ENCODE measurements around the gene CST9. TPM values are rescaled to one million over a fixed set of nuclear protein-coding genes. Genes with fewer than 3 reads are reported as not detected.

The CST9 gene
- polyA plus RNA-seq, 2 of the 4 experiments (the other 2 are of a cell fraction), result not detected

DNA sequence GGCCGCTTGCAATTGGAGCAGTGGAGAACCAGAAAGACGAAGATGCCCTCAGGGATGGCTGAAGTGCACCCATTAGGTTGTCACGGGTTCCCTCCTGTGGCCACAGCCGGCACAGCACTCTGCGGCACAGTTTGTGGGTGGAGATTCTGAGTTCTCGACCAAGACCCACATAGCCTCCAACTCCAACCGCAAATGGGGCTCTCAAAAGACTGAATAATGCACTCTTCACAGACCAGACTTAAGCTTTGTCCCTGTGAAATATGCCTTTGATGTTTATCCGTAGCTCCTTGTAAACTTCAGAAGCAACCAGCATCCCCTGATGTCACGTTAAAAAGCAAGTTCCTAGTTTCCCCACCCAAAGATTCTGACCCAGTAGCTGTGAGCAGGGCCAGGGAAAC lies 934 bp upstream of the CST9 start:
- FAIRE-seq, result peak; percentile 72
- ChIA-PET CTCF (interaction anchor here (0.6 to 9.4 kb wide), 29 partner anchors 11 to 553 kb away, joined by 3 to 176 read pairs (median 3); partner anchors contain the start of genes CSTL1 and NAPB), POLR2A (no interaction called here)
- Histone ChIP-seq H3K4me2 (peak overlapping the region; percentile 41; the same call in 2 of the 3 replicates), H3K4me3 (no peak overlapping the region), H3K4me1 (no peaks in the 10 kb centered on the region; the same call in 2 of the 3 replicates), H3K9me3 (no peaks in the 10 kb centered on the region), H3K27ac (no peak overlapping the region)
- TF ChIP-seq, protein P1, sequence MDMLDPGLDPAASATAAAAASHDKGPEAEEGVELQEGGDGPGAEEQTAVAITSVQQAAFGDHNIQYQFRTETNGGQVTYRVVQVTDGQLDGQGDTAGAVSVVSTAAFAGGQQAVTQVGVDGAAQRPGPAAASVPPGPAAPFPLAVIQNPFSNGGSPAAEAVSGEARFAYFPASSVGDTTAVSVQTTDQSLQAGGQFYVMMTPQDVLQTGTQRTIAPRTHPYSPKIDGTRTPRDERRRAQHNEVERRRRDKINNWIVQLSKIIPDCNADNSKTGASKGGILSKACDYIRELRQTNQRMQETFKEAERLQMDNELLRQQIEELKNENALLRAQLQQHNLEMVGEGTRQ (IDR thresholded peaks at IDR 0.05), result no peak
- TF ChIP-seq JUN (IDR thresholded peaks at IDR 0.05), result no peak
- TF ChIP-seq SMC3 (IDR thresholded peaks at IDR 0.05), result peak; percentile 94
- peak; percentile 87 to 92 for TF ChIP-seq RAD21 (conservative IDR thresholded peaks at IDR 0.05 in 1 of 2, IDR thresholded peaks at IDR 0.05 in 1 of 2)
- TF ChIP-seq, protein P2, sequence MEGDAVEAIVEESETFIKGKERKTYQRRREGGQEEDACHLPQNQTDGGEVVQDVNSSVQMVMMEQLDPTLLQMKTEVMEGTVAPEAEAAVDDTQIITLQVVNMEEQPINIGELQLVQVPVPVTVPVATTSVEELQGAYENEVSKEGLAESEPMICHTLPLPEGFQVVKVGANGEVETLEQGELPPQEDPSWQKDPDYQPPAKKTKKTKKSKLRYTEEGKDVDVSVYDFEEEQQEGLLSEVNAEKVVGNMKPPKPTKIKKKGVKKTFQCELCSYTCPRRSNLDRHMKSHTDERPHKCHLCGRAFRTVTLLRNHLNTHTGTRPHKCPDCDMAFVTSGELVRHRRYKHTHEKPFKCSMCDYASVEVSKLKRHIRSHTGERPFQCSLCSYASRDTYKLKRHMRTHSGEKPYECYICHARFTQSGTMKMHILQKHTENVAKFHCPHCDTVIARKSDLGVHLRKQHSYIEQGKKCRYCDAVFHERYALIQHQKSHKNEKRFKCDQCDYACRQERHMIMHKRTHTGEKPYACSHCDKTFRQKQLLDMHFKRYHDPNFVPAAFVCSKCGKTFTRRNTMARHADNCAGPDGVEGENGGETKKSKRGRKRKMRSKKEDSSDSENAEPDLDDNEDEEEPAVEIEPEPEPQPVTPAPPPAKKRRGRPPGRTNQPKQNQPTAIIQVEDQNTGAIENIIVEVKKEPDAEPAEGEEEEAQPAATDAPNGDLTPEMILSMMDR (IDR thresholded peaks at IDR 0.05), result peak; percentile 84
- peak; percentile 86 to 97 for ATAC-seq
- peak; percentile 74 to 91 for DNase-seq (ENCODE audit: low read depth in 1 of 2, low spot score in 1 of 2)
- WGBS (ENCODE audit: missing lambda C conversion rate), result 11% methylated on average over 9 of the region's 9 CpGs

DNA sequence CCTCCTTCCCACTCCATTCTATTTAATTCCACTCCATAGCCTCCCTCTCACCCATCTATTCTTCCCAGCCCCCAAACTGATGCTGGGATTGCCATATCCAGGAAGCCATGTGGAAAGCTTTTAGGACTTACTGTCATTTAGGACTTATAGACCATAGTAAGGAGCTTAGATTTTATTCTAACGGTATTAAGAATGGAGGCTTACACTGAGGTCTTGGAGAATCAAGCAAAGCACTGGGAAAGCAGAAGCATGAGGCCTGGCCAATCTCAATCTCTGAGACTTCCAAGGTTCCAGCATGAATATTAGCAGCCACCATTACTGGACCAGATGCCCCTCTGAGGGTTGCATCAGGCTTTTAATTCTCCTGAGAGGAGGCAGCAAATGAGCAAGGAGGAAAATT lies 1.4 kb downstream of the CST9 start:
- Histone ChIP-seq H3K27ac (no peak overlapping the region), H3K4me1 (no peaks in the 10 kb centered on the region; the same call in 2 of the 3 replicates), H3K9me3 (no peaks in the 10 kb centered on the region), H3K4me2 (no peak overlapping the region), H3K4me3 (no peak overlapping the region)
- no peak for TF ChIP-seq EP300 (IDR thresholded peaks at IDR 0.05)
- no peak for TF ChIP-seq ZNF302 (CRISPR knock-in tag; IDR thresholded peaks at IDR 0.05)
- no peak for TF ChIP-seq MAZ (IDR thresholded peaks at IDR 0.05; ENCODE audit: borderline replicate concordance, low read depth, low read length)
- no peak for TF ChIP-seq JUN (IDR thresholded peaks at IDR 0.05)
- no peak for TF ChIP-seq MAFK (IDR thresholded peaks at IDR 0.05; ENCODE audit: partially characterized antibody)
- no peak for TF ChIP-seq CHD2 (IDR thresholded peaks at IDR 0.05; ENCODE audit: low read length, partially characterized antibody)
- no peak for TF ChIP-seq NFE2L2 (conservative IDR thresholded peaks at IDR 0.05; ENCODE audit: low read length)
- no peak for TF ChIP-seq CEBPB (IDR thresholded peaks at IDR 0.05)
- TF ChIP-seq, protein P3, sequence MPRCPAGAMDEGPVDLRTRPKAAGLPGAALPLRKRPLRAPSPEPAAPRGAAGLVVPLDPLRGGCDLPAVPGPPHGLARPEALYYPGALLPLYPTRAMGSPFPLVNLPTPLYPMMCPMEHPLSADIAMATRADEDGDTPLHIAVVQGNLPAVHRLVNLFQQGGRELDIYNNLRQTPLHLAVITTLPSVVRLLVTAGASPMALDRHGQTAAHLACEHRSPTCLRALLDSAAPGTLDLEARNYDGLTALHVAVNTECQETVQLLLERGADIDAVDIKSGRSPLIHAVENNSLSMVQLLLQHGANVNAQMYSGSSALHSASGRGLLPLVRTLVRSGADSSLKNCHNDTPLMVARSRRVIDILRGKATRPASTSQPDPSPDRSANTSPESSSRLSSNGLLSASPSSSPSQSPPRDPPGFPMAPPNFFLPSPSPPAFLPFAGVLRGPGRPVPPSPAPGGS (IDR thresholded peaks at IDR 0.05), result no peak
- TF ChIP-seq GATA3 (IDR thresholded peaks at IDR 0.05; ENCODE audit: borderline replicate concordance), result no peak
- TF ChIP-seq MYC (IDR thresholded peaks at IDR 0.05; ENCODE audit: borderline replicate concordance, low read length), result no peak
- TF ChIP-seq, protein P4, sequence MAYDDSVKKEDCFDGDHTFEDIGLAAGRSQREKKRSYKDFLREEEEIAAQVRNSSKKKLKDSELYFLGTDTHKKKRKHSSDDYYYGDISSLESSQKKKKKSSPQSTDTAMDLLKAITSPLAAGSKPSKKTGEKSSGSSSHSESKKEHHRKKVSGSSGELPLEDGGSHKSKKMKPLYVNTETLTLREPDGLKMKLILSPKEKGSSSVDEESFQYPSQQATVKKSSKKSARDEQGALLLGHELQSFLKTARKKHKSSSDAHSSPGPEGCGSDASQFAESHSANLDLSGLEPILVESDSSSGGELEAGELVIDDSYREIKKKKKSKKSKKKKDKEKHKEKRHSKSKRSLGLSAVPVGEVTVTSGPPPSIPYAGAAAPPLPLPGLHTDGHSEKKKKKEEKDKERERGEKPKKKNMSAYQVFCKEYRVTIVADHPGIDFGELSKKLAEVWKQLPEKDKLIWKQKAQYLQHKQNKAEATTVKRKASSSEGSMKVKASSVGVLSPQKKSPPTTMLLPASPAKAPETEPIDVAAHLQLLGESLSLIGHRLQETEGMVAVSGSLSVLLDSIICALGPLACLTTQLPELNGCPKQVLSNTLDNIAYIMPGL (CRISPR knock-in tag; IDR thresholded peaks at IDR 0.05; ENCODE audit: borderline replicate concordance), result no peak
- no peak for TF ChIP-seq CBX8 (IDR thresholded peaks at IDR 0.05)
- TF ChIP-seq EHMT2 (IDR thresholded peaks at IDR 0.05; ENCODE audit: low read depth), result no peak
- TF ChIP-seq HEYL (CRISPR knock-in tag; IDR thresholded peaks at IDR 0.05), result no peak
- TF ChIP-seq PHF8 (IDR thresholded peaks at IDR 0.05; ENCODE audit: borderline replicate concordance, low read depth), result no peak
- no peak for TF ChIP-seq CBX2 (IDR thresholded peaks at IDR 0.05; ENCODE audit: borderline replicate concordance, low read depth)
- POLR2A ChIA-PET, result no interaction called here
- CTCF ChIA-PET, result interaction anchor here (1.3 to 8.7 kb wide), 2 partner anchors 161 to 167 kb away, joined by 3 to 70 read pairs; no protein-coding TSS in a partner anchor
- ATAC-seq (no peak), FAIRE-seq (no peak), DNase-seq (ENCODE audit: low read depth in 1 of 2, low spot score in 1 of 2) (no peak)
- WGBS (ENCODE audit: missing lambda C conversion rate), result 54% methylated on average over 1 of the region's 1 CpG

All from A549 (cell line).